EL (cell line): ENCODE measurements around the gene SLC5A4.

Experiments used
- DNase-seq: peaks from one replicate; pipeline ENCODE4 v3.0.0-alpha.2; 2016

Gene SLC5A4

GRCh38 chr22:32232191-32232830 is 22.8 kb downstream of the SLC5A4 start:
- no peak for DNase-seq

- DNase-seq = no peak
Observed at GRCh38 chr22:32226326-32227104, 28.6 kb downstream of the SLC5A4 start.

GRCh38 chr22:32222991-32223390 is 32.2 kb downstream of the SLC5A4 start:
- DNase-seq = no peak

GRCh38 chr22:32219026-32219425 is 36.1 kb downstream of the SLC5A4 start:
- DNase-seq = no peak

GRCh38 chr22:32218470-32218869 is 36.7 kb downstream of the SLC5A4 start:
- DNase-seq = no peak

- DNase-seq = no peak
Observed at GRCh38 chr22:32217465-32217864, 37.7 kb downstream of the SLC5A4 start.

- DNase-seq = no peak
Observed at GRCh38 chr22:32216911-32217310, 38.2 kb downstream of the SLC5A4 start.

- DNase-seq = no peak
Observed at GRCh38 chr22:32211011-32211410, 44.1 kb downstream of the SLC5A4 start.

- no peak for DNase-seq
Observed at GRCh38 chr22:32208681-32209080, 46.5 kb downstream of the SLC5A4 start.

- no peak for DNase-seq
Observed at GRCh38 chr22:32207971-32208480, 47.1 kb downstream of the SLC5A4 start.

- peak; percentile 9 for DNase-seq
Observed at GRCh38 chr22:32206774-32207758, 48.1 kb downstream of the SLC5A4 start.

- no peak for DNase-seq
Observed at GRCh38 chr22:32205974-32206773, 49.0 kb downstream of the SLC5A4 start.

- DNase-seq = peak; percentile 62
Observed at GRCh38 chr22:32204856-32205722, 50.1 kb downstream of the SLC5A4 start, which contains the start of gene RFPL2. Gene RFPL2, minus strand, starts transcription at chr22:32205073. Its CDS starts 2,622 bp downstream, at chr22:32202451.

- DNase-seq = no peak
Observed at GRCh38 chr22:32204040-32204855, 50.9 kb downstream of the SLC5A4 start.

GRCh38 chr22:32203181-32204039 is 51.7 kb downstream of the SLC5A4 start:
- no peak for DNase-seq

GRCh38 chr22:32202539-32203180 is 52.5 kb downstream of the SLC5A4 start:
- DNase-seq = peak; percentile 36

GRCh38 chr22:32202161-32202538 is 53.0 kb downstream of the SLC5A4 start:
- no peak for DNase-seq

- DNase-seq = no peak
Observed at GRCh38 chr22:32200752-32201151, 54.4 kb downstream of the SLC5A4 start.

GRCh38 chr22:32199961-32200360 is 55.2 kb downstream of the SLC5A4 start:
- DNase-seq = no peak
